Measurements from ENCODE around the gene SRP54. TPM values are rescaled to one million over a fixed set of nuclear protein-coding genes. Genes with fewer than 3 reads are reported as not detected.
A peak's percentile ranks its signal among the peaks of the same experiment; 100 is the strongest.
"Not testable (repeated sequence)": the region's sequence is repeated elsewhere in the genome, so short reads cannot be mapped to it uniquely, and the experiment has no call there.

SRP54 gene
- total RNA-seq = 10 to 100 TPM; 81.6 to 84.3 TPM

- no peaks in the 10 kb centered on the region for H3K27me3 Mint-ChIP-seq (ENCODE audit: low read depth)
- no peaks in the 10 kb centered on the region for H3K9me3 Mint-ChIP-seq
Measured at GRCh38 chr14:34982421-34983147, at the start of gene SRP54. SRP54 (plus strand) TSS chr14:34982992; CDS start chr14:34996710, 13,718 bp downstream.

GRCh38 chr14:34933301-34933700 is 49.5 kb upstream of the SRP54 start:
- peak overlapping the region; percentile 49 for H3K27ac Mint-ChIP-seq
- peaks cover 0 to 4% of the 10 kb centered on the region in 2 donors for H3K36me3 Mint-ChIP-seq (ENCODE audit: insufficient read depth in 2 of 2)
- ATAC-seq (replicated peaks in 1 of 2) = no peak
- no peak for DNase-seq
- no peaks in the 10 kb centered on the region for H3K9me3 Mint-ChIP-seq
- peak overlapping the region in 1 of 2 donors; percentile 10 for H3K4me3 Mint-ChIP-seq
- H3K4me1 Mint-ChIP-seq (ENCODE audit: low read depth) = peaks cover 60% of the 10 kb centered on the region
- H3K27me3 Mint-ChIP-seq (ENCODE audit: low read depth) = no peaks in the 10 kb centered on the region

More at GRCh38 chr14:34982421-34983147, at the start of gene SRP54:
- H3K4me1 Mint-ChIP-seq (ENCODE audit: low read depth) = no peaks in the 10 kb centered on the region
- peaks cover 5 to 13% of the 10 kb centered on the region in 2 donors for H3K36me3 Mint-ChIP-seq (ENCODE audit: insufficient read depth in 2 of 2)
- peak; percentile 92 for ATAC-seq (replicated peaks in 1 of 2)
- H3K4me3 Mint-ChIP-seq = no peak within 1 kb of the TSS
- DNase-seq = peak; percentile 100
- H3K27ac Mint-ChIP-seq = no peak within 1 kb of the TSS

GRCh38 chr14:34935488-34935887 is 47.3 kb upstream of the SRP54 start:
- Mint-ChIP-seq H3K9me3 (no peaks in the 10 kb centered on the region), H3K27ac (peak overlapping the region; percentile 93), H3K27me3 (ENCODE audit: low read depth) (no peaks in the 10 kb centered on the region), H3K4me3 (peak overlapping the region in 1 of 2 donors; percentile 8), H3K4me1 (ENCODE audit: low read depth) (peaks cover 44% of the 10 kb centered on the region), H3K36me3 (ENCODE audit: insufficient read depth in 2 of 2) (peaks cover 0 to 4% of the 10 kb centered on the region in 2 donors)
- no peak for ATAC-seq (replicated peaks in 1 of 2)
- DNase-seq = no peak

GRCh38 chr14:34937442-34937841 is 45.4 kb upstream of the SRP54 start:
- H3K36me3 Mint-ChIP-seq (ENCODE audit: insufficient read depth in 2 of 2) = peaks cover 4 to 9% of the 10 kb centered on the region in 2 donors
- ATAC-seq (replicated peaks in 1 of 2) (no peak), DNase-seq (no peak)
- no peaks in the 10 kb centered on the region for H3K9me3 Mint-ChIP-seq
- H3K27ac Mint-ChIP-seq = no peak overlapping the region
- no peaks in the 10 kb centered on the region for H3K27me3 Mint-ChIP-seq (ENCODE audit: low read depth)
- peaks cover 30% of the 10 kb centered on the region for H3K4me1 Mint-ChIP-seq (ENCODE audit: low read depth)
- no peak overlapping the region for H3K4me3 Mint-ChIP-seq

GRCh38 chr14:34937876-34938275 is 44.9 kb upstream of the SRP54 start:
- no peaks in the 10 kb centered on the region for H3K27me3 Mint-ChIP-seq (ENCODE audit: low read depth)
- ATAC-seq (replicated peaks in 1 of 2) (no peak), DNase-seq (no peak)
- H3K9me3 Mint-ChIP-seq = no peaks in the 10 kb centered on the region
- peaks cover 4 to 9% of the 10 kb centered on the region in 2 donors for H3K36me3 Mint-ChIP-seq (ENCODE audit: insufficient read depth in 2 of 2)
- no peak overlapping the region for H3K27ac Mint-ChIP-seq
- peaks cover 29% of the 10 kb centered on the region for H3K4me1 Mint-ChIP-seq (ENCODE audit: low read depth)
- H3K4me3 Mint-ChIP-seq = no peak overlapping the region

- H3K36me3 Mint-ChIP-seq (ENCODE audit: insufficient read depth in 2 of 2) = peaks cover 14 to 18% of the 10 kb centered on the region in 2 donors
- no peaks in the 10 kb centered on the region for H3K4me1 Mint-ChIP-seq (ENCODE audit: low read depth)
- H3K9me3 Mint-ChIP-seq = peaks cover 1 to 4% of the 10 kb centered on the region in 2 donors
- no peak overlapping the region for H3K4me3 Mint-ChIP-seq
- no peaks in the 10 kb centered on the region for H3K27me3 Mint-ChIP-seq (ENCODE audit: low read depth)
- ATAC-seq (replicated peaks in 1 of 2) (no peak), DNase-seq (no peak)
- H3K27ac Mint-ChIP-seq = peak overlapping the region; percentile 50
Measured at GRCh38 chr14:34943506-34943905, 39.3 kb upstream of the SRP54 start.

GRCh38 chr14:34944744-34945143 is 38.0 kb upstream of the SRP54 start:
- H3K4me3 Mint-ChIP-seq = no peak overlapping the region
- no peaks in the 10 kb centered on the region for H3K27me3 Mint-ChIP-seq (ENCODE audit: low read depth)
- peaks cover 1 to 4% of the 10 kb centered on the region in 2 donors for H3K9me3 Mint-ChIP-seq
- no peak for ATAC-seq (replicated peaks in 1 of 2)
- DNase-seq = no peak
- no peaks in the 10 kb centered on the region for H3K4me1 Mint-ChIP-seq (ENCODE audit: low read depth)
- H3K27ac Mint-ChIP-seq = no peak overlapping the region
- H3K36me3 Mint-ChIP-seq (ENCODE audit: insufficient read depth in 2 of 2) = peaks cover 14 to 18% of the 10 kb centered on the region in 2 donors

GRCh38 chr14:34946699-34947098 is 36.1 kb upstream of the SRP54 start:
- peaks cover 1 to 4% of the 10 kb centered on the region in 2 donors for H3K9me3 Mint-ChIP-seq
- ATAC-seq (replicated peaks in 1 of 2) (no peak), DNase-seq (no peak)
- no peak overlapping the region for H3K27ac Mint-ChIP-seq
- H3K4me1 Mint-ChIP-seq (ENCODE audit: low read depth) = no peaks in the 10 kb centered on the region
- H3K36me3 Mint-ChIP-seq (ENCODE audit: insufficient read depth in 2 of 2) = peaks cover 14 to 21% of the 10 kb centered on the region in 2 donors
- no peaks in the 10 kb centered on the region for H3K27me3 Mint-ChIP-seq (ENCODE audit: low read depth)
- no peak overlapping the region for H3K4me3 Mint-ChIP-seq

GRCh38 chr14:34951286-34951685 is 31.5 kb upstream of the SRP54 start:
- H3K27ac Mint-ChIP-seq = no peak overlapping the region
- H3K4me3 Mint-ChIP-seq = no peak overlapping the region
- no peaks in the 10 kb centered on the region for H3K4me1 Mint-ChIP-seq (ENCODE audit: low read depth)
- H3K27me3 Mint-ChIP-seq (ENCODE audit: low read depth) = no peaks in the 10 kb centered on the region
- ATAC-seq (replicated peaks in 1 of 2) (no peak), DNase-seq (no peak)
- H3K36me3 Mint-ChIP-seq (ENCODE audit: insufficient read depth in 2 of 2) = peaks cover 2 to 7% of the 10 kb centered on the region in 2 donors
- no peaks in the 10 kb centered on the region for H3K9me3 Mint-ChIP-seq

- DNase-seq = no peak
- H3K27ac Mint-ChIP-seq = no peak overlapping the region
- ATAC-seq (replicated peaks in 1 of 2) = no peak
- H3K4me1 Mint-ChIP-seq (ENCODE audit: low read depth) = no peaks in the 10 kb centered on the region
- peaks cover 2 to 10% of the 10 kb centered on the region in 2 donors for H3K36me3 Mint-ChIP-seq (ENCODE audit: insufficient read depth in 2 of 2)
- no peaks in the 10 kb centered on the region for H3K27me3 Mint-ChIP-seq (ENCODE audit: low read depth)
- H3K9me3 Mint-ChIP-seq = no peaks in the 10 kb centered on the region
- H3K4me3 Mint-ChIP-seq = no peak overlapping the region
Measured at GRCh38 chr14:34956931-34957330, 25.9 kb upstream of the SRP54 start.

GRCh38 chr14:34957771-34958286 is 25.0 kb upstream of the SRP54 start:
- H3K27ac Mint-ChIP-seq = no peak overlapping the region

GRCh38 chr14:34962106-34962505 is 20.7 kb upstream of the SRP54 start:
- not testable (repeated sequence) for H3K9me3 Mint-ChIP-seq; H3K36me3 Mint-ChIP-seq (ENCODE audit: insufficient read depth in 2 of 2); H3K4me3 Mint-ChIP-seq; H3K27me3 Mint-ChIP-seq (ENCODE audit: low read depth); DNase-seq; ATAC-seq (replicated peaks in 1 of 2); H3K27ac Mint-ChIP-seq
- H3K4me1 Mint-ChIP-seq (ENCODE audit: low read depth) = peaks cover 13% of the 10 kb centered on the region

More at GRCh38 chr14:34957771-34958286, 25.0 kb upstream of the SRP54 start:
- DNase-seq (no peak), ATAC-seq (replicated peaks in 1 of 2) (no peak)
- no peaks in the 10 kb centered on the region for H3K27me3 Mint-ChIP-seq (ENCODE audit: low read depth)
- H3K9me3 Mint-ChIP-seq = no peaks in the 10 kb centered on the region
- H3K4me1 Mint-ChIP-seq (ENCODE audit: low read depth) = no peaks in the 10 kb centered on the region
- no peak overlapping the region for H3K4me3 Mint-ChIP-seq
- peaks cover 4 to 8% of the 10 kb centered on the region in 2 donors for H3K36me3 Mint-ChIP-seq (ENCODE audit: insufficient read depth in 2 of 2)

GRCh38 chr14:34964977-34965764 is 17.6 kb upstream of the SRP54 start:
- Mint-ChIP-seq H3K27ac (peak overlapping the region; percentile 57), H3K9me3 (no peaks in the 10 kb centered on the region), H3K27me3 (ENCODE audit: low read depth) (no peaks in the 10 kb centered on the region), H3K4me1 (ENCODE audit: low read depth) (peaks cover 36% of the 10 kb centered on the region), H3K36me3 (ENCODE audit: insufficient read depth in 2 of 2) (peaks cover 4 to 10% of the 10 kb centered on the region in 2 donors), H3K4me3 (no peak overlapping the region)
- ATAC-seq (replicated peaks in 1 of 2) = no peak
- DNase-seq = no peak

Data from activated T-cell treated with anti-CD3 and anti-CD28 coated beads, Interleukin-2, amount 50 U/mL, for 72 hours (primary cell).